Measurements from ENCODE around the gene DPM1.

The DPM1 gene

DNA sequence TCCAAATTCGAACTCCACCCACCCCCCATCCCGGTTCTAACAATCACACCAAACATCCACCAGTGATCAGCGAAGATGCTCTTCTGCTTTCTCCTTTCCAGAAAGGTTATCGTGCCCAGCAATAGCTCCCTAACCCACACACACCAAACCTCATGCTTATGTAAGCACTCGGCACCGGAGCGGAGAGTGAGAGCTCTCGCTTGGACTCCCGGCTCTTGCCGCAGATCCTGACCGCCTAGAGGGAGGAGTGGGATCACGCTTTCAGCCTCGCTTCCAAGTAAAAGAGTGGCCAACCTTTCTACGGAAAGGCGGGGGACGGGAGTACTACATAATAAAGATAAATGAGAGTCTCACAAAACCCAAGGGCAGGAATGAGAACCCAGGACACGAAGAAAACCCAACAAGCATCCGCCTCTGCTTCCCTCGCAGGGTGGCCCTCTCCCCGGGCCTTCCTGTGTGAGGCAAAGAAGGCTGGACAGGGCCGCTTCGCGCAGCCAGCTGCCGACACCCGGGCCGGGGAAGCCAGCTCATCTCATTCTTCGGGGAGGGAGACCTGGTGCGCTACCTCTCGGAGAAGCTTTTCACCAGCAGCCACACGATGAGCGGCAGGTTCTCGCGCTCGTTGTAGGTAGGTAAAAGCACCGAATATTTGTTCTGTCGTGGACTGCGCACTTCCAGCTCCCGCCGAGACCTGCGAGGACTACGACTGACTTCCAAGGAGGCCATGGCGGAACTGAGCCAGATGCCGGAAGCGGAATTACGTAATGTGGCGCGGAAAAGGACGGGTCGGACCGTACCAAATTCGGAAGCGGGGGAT lies at the start of gene DPM1:
Gene DPM1, minus strand, starts transcription at position 735 of the 817 bp plus-strand sequence. Its CDS starts 9 bp downstream, at position 726.
- DNase-seq = peak; percentile 88 to 90

DNA sequence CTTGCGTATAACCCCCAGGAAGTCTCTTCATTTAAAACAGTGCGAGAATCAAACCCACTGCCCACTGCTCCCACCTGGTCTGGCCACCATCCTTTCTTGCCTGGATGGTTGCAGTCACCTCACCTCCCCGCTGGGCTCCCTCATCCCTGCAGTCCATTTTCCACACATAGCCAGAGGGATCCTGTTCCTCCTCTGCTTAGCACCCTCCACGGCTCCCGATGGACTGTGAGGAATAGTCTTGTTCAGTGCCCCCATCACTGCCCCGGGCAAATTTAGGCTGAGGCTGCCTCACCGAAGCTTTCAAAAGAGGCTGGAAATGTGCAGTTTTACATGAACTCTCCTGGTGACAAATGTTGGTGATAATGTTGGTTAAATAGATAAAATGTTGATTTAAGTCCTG lies 46.9 kb upstream of the DPM1 start:
- no peak for DNase-seq

DNA sequence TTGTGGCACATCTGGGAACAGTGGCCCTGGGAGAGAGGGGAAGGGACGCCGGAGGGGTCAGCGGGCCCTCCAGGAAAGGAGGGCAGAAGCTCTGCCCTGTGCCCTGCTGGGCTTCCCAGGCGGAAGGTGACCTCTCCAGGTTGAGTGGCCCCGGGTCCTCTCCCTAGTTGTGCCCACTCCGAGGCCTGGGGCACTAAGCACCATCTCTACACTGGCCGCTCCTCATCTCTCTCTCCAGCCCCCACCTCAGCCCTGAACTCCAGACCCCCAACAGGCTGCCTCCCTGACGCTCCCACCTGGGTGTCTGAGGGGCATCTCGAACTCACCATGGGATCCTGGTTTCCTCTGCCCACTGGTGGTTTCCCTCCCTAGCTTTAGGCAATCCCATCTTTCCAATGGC lies 46.4 kb upstream of the DPM1 start:
- DNase-seq = no peak

DNA sequence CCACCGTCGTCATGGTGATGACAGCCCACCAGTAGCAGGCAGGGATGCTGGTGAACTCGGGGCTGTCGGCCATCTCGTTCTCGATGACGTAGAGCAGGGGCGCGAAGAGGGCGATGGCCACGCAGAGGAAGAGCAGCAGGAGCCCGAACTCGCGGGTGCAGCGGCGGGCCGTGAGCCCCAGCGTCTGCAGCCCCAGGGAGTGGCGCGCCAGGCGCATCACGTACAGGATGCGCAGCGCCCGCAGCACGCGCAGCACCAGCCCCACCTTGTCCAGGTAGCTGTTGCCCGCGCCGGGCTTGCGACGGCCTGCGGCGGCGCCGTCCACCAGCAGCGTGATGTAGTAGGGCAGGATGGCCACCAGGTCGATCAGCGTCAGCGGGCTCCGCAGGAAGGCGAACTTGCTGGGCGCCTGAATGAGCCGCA lies 46.0 kb upstream of the DPM1 start:
- no peak for DNase-seq

DNA sequence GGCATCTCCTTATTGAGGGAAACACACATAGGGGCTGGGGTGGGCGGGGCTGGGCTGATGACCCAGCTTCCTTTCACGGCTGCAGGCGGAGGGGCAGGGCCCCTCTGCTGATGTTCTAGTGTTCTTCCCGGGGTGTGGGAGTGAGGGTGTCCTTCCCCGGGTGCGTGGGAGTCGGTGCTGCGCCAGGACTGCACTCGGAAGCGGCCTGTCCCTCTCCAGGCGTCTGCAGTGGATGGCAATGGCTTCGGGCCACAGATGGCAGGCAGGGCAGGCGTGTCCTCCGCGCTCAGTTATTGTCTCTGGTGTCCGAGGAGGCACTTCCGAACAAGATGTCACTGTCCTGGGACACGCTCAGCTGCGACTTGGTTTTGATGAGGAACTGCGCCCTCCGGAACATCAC lies 45.4 kb upstream of the DPM1 start:
- no peak for DNase-seq

DNA sequence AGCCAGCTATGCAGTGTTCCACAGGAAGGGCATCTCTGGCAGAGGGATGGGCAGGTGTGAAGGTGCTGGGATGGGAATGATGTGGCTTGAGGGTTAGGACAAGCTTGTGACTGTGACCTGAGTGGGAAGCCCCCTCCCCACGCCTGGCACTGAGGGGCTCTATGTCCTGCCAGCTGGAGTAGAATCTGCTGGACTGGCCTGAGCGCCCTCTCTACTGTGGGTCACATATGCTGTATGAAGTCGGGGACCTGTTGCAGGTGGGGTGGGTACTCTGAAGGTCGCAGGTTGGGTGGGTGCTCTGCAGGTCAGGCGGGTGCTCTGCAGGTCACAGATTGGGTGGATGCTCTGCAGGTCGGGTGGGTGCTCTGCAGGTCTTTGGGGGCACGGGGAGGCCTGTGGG lies 44.3 kb upstream of the DPM1 start:
- DNase-seq = no peak

DNA sequence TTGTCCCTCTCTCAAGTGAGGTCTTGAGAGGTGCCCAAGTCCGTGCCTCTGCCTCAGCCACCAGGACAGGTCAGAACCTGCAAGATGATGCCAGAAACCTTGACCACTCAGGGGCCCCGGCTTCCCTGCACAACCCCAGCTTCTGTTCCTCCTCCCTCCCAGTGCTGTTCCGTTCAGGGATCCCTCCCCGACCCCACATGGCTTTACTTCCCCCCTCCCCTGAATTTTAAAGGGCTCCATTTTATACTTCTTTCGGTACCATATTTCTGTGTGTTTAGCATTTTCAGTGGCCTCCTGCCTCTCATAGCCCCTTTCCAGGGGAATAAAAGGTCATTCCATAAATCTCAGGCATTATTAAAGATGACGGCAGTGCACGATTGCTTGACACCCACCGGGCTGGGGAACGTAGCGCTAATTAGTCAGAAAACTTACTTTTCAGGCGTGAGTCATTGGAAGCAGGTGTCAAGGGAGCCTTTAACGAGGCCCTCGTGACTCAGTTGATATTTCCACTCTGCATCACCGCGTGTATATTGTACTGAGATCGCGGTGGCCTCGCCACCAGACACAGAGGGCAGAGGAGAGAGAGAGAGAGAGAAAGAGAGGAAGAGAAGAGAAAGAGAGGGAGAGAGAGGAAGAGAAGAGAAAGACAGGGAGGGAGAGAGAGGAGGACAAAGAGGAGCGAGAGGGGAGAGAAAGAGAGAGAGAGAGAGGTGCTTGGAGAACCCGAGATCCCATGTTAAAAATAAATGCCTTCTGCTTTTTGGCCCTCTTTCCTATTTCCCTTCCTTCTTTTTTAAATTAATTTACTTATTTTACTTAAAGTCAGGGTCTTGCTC lies 43.3 kb upstream of the DPM1 start:
- DNase-seq = no peak

DNA sequence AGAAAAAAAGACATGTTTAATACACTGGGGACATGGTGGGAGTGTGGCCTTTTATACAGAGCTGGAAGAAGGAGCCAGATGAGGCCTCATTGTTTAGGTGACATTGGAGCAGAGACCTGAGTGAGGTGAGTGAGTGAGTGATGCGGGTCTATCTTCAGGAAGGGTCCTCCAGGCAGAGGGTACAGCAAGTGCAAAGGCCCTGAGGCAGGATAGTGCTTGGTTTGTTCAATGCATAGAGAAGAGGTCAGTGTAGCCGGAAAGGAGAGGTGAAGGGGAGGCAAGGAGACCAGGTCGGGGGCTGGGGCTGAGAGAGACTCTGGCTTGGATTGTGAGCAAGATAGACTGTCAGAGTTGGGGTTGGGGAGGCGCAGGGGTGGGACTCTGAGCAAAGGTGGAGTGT lies 41.0 kb upstream of the DPM1 start:
- DNase-seq = no peak

DNA sequence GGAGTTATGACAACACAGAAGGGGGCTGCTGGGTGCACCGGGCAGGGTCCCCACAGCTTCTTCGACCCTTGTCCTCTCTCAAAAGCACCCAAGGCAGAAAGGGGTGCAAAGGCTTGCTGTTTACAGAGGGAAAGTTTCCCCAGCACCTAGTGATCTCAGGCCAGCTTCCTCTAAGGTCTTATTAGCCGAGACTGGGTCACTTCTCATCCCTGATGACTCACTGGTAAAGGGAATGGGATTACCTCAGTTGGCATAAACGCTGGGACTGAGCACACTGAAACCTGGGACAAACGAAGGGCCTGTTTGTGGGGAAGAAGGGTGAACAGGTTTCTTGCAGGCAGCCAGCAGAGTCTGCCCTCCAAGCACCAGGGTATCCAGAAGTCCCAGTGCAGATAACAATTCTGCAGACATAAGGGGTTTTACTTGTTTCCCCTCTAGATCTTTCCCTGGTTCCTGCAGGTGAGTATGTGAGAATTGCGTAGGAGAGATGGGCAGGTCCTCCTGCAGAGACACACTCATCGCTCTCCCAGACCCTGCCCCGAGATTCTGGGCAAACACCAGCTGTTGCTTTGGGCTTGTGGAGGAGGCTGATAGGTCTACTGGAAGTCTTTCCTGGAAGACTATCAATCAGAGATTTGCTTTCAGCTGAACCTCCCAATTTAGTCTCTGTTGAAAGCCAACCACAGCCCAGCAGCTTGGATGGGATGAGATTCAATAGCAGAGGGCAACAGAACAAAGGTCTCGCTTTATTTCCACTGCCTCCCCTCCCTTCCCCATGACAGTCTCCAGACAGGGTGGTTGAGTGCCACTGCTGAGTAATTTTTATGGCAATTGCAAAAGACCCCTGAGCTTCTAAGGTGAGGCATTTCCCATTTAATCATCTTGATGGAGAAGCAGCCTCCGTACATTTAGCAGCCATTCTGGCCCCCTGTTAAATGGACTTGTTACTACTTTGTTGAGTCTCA lies 38.9 kb upstream of the DPM1 start:
- no peak for DNase-seq

DNA sequence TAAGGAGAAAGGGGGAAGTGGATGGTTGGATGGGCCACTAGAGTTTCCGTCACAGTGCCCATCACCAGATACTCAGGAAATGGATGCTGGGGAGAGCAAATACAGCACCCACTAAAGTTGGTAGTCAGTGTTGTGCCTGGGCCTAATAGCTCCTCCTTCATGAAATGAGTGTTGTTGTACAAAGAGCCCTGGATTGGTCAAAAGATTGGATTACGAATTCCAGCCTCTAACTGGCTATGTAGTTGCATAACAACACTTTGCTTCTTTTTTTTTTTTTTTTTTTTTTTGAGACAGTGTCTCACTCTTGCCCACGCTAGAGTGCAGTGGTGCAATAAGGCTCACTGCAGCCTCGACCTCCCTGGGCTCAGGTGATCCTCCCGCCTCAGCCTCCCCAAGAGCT lies 37.2 kb upstream of the DPM1 start:
- DNase-seq = no peak

DNA sequence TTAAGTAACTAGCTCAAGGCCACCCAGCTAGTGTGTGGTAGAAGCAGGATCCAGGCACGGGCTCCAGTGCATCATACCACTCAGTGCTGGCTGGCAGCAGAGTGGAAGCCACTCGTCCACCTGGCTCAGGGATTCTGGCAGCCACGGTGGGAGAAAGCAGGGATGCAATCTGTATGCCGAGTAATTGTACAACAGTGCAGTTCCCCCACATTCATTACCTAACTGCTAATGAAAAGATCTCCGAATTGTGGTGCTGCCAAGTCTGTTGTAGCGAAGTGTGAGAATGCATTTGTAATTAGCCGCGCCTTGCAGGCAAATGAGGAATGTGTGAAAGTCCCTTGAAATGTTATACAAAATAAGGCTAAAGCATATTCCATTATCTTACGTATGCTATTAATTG lies 35.5 kb upstream of the DPM1 start:
- no peak for DNase-seq

DNA sequence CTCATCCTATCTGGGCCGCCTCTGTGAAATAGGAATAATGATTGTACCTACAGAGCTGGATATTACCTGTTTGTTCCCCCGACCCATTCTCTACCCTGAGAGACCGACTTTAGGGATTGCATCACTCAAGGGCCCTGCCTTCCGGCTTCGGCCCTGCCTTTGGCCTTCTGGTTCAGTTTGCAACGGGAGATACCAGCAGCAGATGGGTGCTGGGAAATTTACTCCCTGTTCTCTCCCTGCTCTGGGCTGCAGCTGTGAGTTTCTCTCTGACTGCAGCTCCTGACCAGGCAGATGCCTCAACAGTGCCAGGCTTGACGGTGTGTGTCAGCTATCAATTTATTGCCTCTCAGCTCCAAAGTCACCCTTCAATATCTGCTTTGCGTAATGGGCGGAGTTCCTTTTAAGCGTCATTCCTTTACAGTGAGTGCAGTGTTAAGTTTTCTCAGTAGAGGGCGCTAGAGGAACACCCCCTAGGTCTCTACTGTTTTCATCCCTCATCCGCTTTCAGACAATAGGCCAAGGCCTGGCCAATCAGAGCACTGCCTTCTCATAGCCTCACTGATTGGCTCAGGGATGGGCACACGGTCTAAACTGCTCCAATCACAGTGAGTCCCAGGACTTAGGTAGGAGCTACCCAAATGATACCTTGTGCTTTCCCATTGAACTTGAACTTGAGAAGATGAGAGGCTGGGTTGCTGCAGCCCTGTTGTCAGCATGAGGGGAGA lies 34.6 kb upstream of the DPM1 start:
- DNase-seq = peak; percentile 45 to 53

DNA sequence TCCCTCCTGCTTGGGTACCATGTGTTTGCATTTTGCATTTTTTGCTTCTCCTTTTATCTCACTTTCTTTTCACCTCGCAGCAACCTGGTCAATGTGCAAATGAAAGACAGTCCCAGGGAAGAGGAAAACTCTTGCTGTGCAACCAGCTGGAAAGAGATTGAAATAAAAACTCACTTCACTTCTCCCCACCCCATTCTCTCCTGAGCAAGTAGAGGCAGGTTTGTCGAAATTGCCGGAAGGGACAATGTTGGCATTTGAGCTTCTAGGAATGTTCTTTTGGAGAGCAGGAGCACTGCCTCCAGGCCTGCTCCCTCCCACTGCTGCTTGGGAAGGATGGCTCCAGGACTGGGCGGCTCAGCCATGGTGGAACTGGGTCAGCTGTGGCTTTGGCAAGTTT lies 34.0 kb upstream of the DPM1 start:
- no peak for DNase-seq

DNA sequence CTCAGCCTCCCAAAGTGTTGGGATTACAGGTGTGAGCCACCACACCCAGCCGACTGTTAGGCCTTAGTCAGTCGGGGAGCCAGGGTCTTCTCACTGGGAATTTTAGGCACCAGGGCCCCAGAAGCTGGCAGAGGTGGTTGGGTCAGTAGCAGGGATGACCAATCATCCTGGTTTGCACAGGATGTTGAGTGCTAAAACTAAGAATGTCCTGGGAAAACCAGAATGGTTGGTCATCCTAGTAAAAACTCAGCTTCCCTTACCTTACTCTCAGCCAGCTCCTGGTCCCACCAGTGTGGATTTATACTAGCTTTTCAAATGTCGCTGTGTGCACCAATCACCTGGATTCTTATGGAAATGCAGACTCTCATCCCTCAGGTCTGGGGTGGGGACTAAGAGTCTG lies 32.7 kb upstream of the DPM1 start:
- DNase-seq = no peak

DNA sequence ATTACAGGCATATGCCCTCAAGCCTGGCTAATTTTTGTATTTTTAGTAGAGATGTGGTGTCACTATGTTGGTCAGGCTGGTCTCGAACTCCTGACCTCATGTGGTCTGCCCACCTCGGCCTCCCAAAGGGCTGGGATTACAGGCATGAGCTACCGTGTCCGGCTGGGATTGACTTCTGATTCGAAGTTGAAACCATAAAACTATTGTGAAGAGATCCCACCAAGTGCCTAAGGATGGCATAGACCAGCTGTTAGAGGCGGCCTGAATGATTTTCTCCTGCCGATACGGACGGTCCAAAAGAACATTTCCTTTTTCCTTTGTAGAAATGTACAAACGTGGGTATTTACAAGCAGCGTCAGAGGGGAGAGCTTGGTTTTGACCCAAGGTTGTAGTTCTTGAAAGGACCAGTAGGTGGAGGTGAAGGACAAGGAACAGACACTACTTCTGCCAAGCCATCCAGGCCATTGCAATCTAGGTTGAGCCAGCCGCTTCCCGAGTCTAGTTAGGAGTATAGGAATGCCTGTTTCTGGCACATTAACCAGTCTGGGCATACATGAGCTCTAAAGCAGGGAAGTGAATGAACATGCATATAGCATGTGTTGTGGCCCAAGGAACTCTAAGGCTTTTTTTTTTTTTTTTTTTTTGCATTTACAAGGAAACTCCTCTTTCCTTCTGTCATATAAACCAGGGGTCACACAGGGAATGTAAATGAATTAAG lies 29.3 kb upstream of the DPM1 start:
- DNase-seq = peak; percentile 48 to 74

DNA sequence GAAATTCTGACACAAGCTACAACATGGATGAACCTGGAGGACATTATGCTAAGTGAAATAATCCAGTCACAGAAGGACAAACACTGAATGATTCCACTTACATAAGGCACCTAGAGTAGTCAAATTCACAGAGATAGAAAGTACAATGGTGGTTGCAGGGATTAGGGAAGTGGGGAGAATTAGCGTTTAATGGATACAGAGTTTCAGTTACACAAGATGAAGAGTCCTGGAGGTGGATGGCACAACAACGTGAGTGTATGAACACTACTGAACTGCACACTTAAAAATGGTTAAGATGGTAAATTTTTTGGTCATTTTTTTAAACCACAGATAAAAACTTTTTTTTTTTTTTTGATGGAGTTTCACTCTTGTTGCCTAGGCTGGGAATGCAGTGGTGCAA lies 25.0 kb upstream of the DPM1 start:
- no peak for DNase-seq

DNA sequence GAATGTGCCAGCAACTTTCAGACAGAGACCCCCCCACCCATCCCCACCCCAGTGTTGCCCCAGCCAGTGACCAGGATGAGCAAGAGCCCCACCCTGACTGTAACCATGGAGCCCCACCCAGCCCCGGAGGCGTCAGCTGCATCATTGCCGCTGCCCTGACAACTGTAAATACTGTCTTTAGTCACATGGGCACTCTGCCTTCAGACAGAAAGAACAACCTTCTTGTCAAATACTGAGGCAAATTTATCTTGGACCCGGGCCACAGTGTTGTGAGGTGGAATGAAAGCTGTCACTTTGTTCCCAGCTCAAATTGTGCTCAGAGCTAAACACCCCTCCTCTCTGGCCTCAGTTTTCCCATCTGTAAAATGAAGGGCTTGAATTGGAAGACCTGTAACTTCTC lies 24.0 kb upstream of the DPM1 start:
- no peak for DNase-seq

DNA sequence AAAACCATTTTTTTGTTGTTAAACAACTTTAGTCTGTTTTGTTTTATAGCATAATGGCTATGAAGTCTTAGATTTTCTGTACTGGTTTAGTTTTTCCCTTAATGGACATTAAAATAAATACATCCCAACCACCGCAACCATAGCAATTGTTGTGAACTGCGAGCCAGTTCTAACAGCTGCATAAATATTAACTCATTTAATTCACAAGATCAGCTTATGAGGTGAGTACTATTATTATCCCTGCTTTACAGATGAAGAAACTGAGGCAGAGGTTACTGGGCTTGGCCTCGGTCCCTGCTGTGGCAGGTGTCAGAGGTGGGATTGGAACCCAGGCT lies 23.3 kb upstream of the DPM1 start:
- DNase-seq = no peak

DNA sequence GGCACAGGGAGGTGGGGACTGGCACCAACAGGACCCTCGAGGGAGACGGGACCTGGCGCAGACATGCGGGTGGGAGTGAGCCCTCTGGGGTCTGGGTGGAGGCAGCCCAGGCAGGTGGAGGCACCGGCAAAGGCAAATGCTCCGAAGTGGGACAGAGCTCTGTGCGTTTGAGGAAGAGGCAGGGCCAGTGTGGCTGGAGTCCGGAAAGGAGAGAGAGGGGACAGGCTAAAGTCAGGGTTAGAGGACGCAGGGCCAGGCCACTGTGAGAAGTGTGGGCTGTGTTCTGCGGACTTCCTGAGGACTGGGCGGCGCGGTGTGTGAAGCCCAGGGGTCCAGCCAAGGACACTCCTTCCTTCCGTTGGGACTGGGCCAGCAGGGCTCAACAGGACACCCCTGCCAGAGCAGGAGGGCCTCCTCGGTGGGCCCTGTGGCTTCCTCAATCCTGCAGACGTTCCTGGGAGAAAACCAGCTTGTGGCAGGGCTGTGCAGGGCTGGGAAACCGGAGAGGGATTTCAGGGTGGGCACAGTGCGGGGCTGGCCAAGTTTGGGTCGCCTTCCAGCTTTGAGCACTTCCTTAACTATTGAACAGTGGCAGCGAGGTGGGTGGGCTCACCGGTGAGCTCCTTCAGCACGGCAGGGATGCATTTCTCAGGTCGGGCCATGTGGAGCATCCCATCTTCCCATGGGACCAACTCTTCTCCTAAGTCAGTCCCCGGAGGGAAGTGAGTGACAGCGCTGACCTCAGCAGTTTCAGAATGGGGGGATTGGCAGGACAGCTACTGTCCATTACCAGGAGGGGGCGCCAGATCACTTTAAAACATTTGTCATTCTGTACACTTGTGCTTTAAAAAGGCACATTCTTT lies 22.8 kb upstream of the DPM1 start:
- DNase-seq = peak; percentile 76 to 79

DNA sequence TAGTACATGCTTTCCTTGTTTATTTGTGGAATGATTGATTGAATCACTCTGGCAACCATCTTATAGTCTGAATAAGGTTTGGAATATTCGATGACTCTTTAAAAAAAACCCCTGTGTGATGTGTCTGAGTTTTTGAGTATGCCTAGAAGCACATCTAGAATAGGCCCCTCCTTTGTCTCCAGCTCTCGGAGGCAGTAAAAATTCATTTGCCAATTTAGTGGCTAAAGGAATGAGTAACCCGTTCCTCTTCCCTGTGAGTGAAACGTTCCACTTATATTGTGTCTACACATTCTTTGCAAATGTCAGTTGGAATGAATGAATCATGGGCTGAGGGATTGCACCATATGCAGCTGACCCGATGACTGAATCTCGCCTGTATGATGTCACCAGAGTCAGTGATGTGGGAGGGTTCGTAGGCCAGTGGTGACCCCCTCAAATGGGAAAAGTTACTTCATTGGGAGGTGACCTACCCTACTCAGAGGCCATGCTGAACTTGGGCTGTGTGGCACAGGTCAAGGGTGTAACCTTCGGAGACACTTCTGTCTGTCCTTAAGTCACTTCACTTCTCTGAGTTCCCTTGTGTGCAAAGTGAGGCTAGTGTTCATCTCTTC lies 21.8 kb upstream of the DPM1 start:
- DNase-seq = peak; percentile 38 to 47
